H1 (cell line): ENCODE results near the gene RASGRP1. TPM values are rescaled to one million over a fixed set of nuclear protein-coding genes. Genes with fewer than 3 reads are reported as not detected.

ENCODE experiments used
- CTCF ChIA-PET: fragments of 300-600 bp; sonication (Branson Sonifier 250); formaldehyde crosslinking; loops from one replicate; lab custom pipeline; 2021; ENCODE audit not compliant: partially characterized antibody; lab: Charles Lee
- POLR2A ChIA-PET: fragments of 300-600 bp; sonication (Branson Sonifier 250); formaldehyde crosslinking; loops from one replicate; lab custom pipeline; 2021; ENCODE audit warnings: inconsistent platforms; ENCODE audit not compliant: partially characterized antibody; lab: Charles Lee
- DNase-seq, 2 experiments: peaks; one replicate each; pipeline versions ENCODE4 v3.0.0 to v3.0.0-alpha.2; 2010 to 2022; ENCODE audit warnings: low spot score in 2 of 2, low read depth in 1 of 2, mixed read lengths in 1 of 2
- FAIRE-seq: peaks from 2 replicates; lab custom pipeline; 2011; peaks lifted over from hg19 to GRCh38; lab: Jason Lieb, UNC
- H2AFZ ChIP-seq: 2 replicates; pipeline ENCODE4 v1.8.1; 2012; ENCODE audit warnings: low read length, inconsistent platforms
- H2AK5ac ChIP-seq: 2 replicates; pipeline ENCODE4 v1.6.1; 2013; ENCODE audit warnings: low read depth, low read length
- H2BK120ac ChIP-seq: replicated peaks from 2 replicates; pipeline ENCODE3; 2013; ENCODE audit warnings: low read depth, low read length, inconsistent platforms
- H2BK12ac ChIP-seq: 2 replicates; pipeline ENCODE4 v1.6.1; 2013; ENCODE audit warnings: low read depth, low read length
- H2BK15ac ChIP-seq: 2 replicates; pipeline ENCODE4 v1.6.1; 2013; ENCODE audit warnings: low read length
- H2BK20ac ChIP-seq: 2 replicates; pipeline ENCODE4 v1.6.1; 2013; ENCODE audit warnings: low read length
- H2BK5ac ChIP-seq: 2 replicates; pipeline ENCODE4 v1.6.1; 2013; ENCODE audit warnings: low read depth, low read length
- H3K14ac ChIP-seq: 2 replicates; pipeline ENCODE4 v1.6.1; 2013; ENCODE audit warnings: inconsistent platforms; ENCODE audit not compliant: insufficient read length
- H3K18ac ChIP-seq: 2 replicates; pipeline ENCODE4 v1.6.1; 2013; ENCODE audit warnings: low read length; ENCODE audit errors: extremely low read depth
- H3K23ac ChIP-seq: 2 replicates; pipeline ENCODE4 v1.6.1; 2013; ENCODE audit warnings: inconsistent platforms; ENCODE audit not compliant: insufficient read length
- H3K23me2 ChIP-seq: 2 replicates; pipeline ENCODE4 v1.6.1; 2013; ENCODE audit warnings: low read depth, low read length
- H3K27ac ChIP-seq: 2 replicates; pipeline ENCODE4 v1.6.1; 2011; ENCODE audit warnings: low read depth, low read length, inconsistent platforms
- H3K27me3 ChIP-seq, 4 experiments: replicated peaks in 1 of 4; 1 replicate in 1 of 4; 2 replicates in 3 of 4; pipeline versions ENCODE4 v1.6.1 to v1.8.1; 2011 to 2013; ENCODE audit warnings: low read length in 3 of 4, mild to moderate bottlenecking in 3 of 4, inconsistent platforms in 2 of 4, mixed read lengths in 2 of 4, moderate library complexity in 1 of 4; ENCODE audit not compliant: control insufficient read depth in 3 of 4, insufficient read depth in 3 of 4; ENCODE audit errors: extremely low read depth in 1 of 4
- H3K36me3 ChIP-seq, 4 experiments: 2 replicates each; pipeline versions ENCODE4 v1.6.1 to v1.8.1; 2011 to 2013; ENCODE audit warnings: mild to moderate bottlenecking in 4 of 4, low read length in 3 of 4, moderate library complexity in 2 of 4, control low read depth in 1 of 4, inconsistent platforms in 1 of 4; ENCODE audit not compliant: insufficient read depth in 4 of 4, control insufficient read depth in 2 of 4
- H3K4ac ChIP-seq: replicated peaks from 2 replicates; pipeline ENCODE3; 2013; ENCODE audit warnings: low read length, low read depth, mixed read lengths, inconsistent platforms; ENCODE audit not compliant: insufficient read length
- H3K4me1 ChIP-seq, 4 experiments: replicated peaks in 1 of 4; 1 replicate in 1 of 4; 2 replicates in 3 of 4; pipeline versions ENCODE4 v1.6.1 to v1.8.1; 2011 to 2013; ENCODE audit warnings: low read length in 3 of 4, inconsistent platforms in 2 of 4, mixed read lengths in 1 of 4; ENCODE audit not compliant: insufficient read depth in 4 of 4, control insufficient read depth in 3 of 4
- H3K4me2 ChIP-seq, 2 experiments: 2 replicates each; pipeline versions ENCODE4 v1.6.1 to v1.8.1; 2011 to 2013; ENCODE audit warnings: low read depth in 2 of 2, low read length in 2 of 2, control low read depth in 1 of 2, inconsistent platforms in 1 of 2, mild to moderate bottlenecking in 1 of 2; ENCODE audit not compliant: insufficient read depth in 1 of 2
- H3K4me3 ChIP-seq, 4 experiments: fragments of 200-600, 300-600 bp in 1 of 4; sonication (generic), shearing (Covaris generic), sonication (Bioruptor Twin) in 1 of 4; 2 replicates each; pipeline versions ENCODE4 v1.5.1 to v1.8.1; 2011 to 2016; ENCODE audit warnings: low read length in 4 of 4, low read depth in 3 of 4, control low read depth in 2 of 4, inconsistent platforms in 2 of 4, mild to moderate bottlenecking in 2 of 4, mixed read lengths in 1 of 4, moderate library complexity in 1 of 4; ENCODE audit not compliant: insufficient read depth in 2 of 4; ENCODE audit errors: extremely low read depth in 1 of 4
- H3K56ac ChIP-seq: replicated peaks from 2 replicates; pipeline ENCODE3; 2013; ENCODE audit warnings: low read depth, mild to moderate bottlenecking, mixed read lengths, low read length, inconsistent platforms; ENCODE audit not compliant: insufficient read length
- H3K79me1 ChIP-seq: 2 replicates; pipeline ENCODE4 v1.6.1; 2013; ENCODE audit warnings: low read depth, low read length, control low read depth
- H3K79me2 ChIP-seq, 2 experiments: 2 replicates each; pipeline versions ENCODE4 v1.6.1 to v1.8.1; 2012 to 2013; ENCODE audit warnings: low read length in 2 of 2, mild to moderate bottlenecking in 2 of 2, inconsistent platforms in 1 of 2; ENCODE audit not compliant: insufficient read depth in 2 of 2, control insufficient read depth in 1 of 2
- H3K9ac ChIP-seq, 4 experiments: replicated peaks in 1 of 4; 1 replicate in 1 of 4; 2 replicates in 3 of 4; pipeline versions ENCODE4 v1.6.1 to v1.8.1; 2011 to 2013; ENCODE audit warnings: low read depth in 3 of 4, low read length in 3 of 4, control low read depth in 2 of 4, mild to moderate bottlenecking in 2 of 4, moderate library complexity in 2 of 4, inconsistent platforms in 1 of 4; ENCODE audit errors: extremely low read depth in 1 of 4
- H3K9me3 ChIP-seq, 2 experiments: 2 replicates each; pipeline versions ENCODE4 v1.6.1 to v1.8.1; 2012 to 2013; ENCODE audit warnings: mild to moderate bottlenecking in 2 of 2, moderate library complexity in 2 of 2, control low read depth in 1 of 2, inconsistent platforms in 1 of 2, low read depth in 1 of 2, low read length in 1 of 2, mixed read lengths in 1 of 2; ENCODE audit not compliant: insufficient read depth in 2 of 2
- H4K20me1 ChIP-seq, 2 experiments: replicated peaks in 1 of 2; 2 replicates each; pipeline versions ENCODE3 to v1.8.1; 2011 to 2013; ENCODE audit warnings: inconsistent platforms in 2 of 2, low read length in 2 of 2, mild to moderate bottlenecking in 1 of 2; ENCODE audit not compliant: insufficient read depth in 2 of 2, control insufficient read depth in 1 of 2
- H4K5ac ChIP-seq: 2 replicates; pipeline ENCODE4 v1.6.1; 2013; ENCODE audit warnings: low read length, low read depth, mixed read lengths, inconsistent platforms; ENCODE audit not compliant: insufficient read length
- H4K8ac ChIP-seq: 2 replicates; pipeline ENCODE4 v1.8.0; 2013; ENCODE audit warnings: mild to moderate bottlenecking, moderate library complexity, low read length, inconsistent platforms; ENCODE audit not compliant: insufficient read depth; ENCODE audit errors: extremely low read depth
- H4K91ac ChIP-seq: replicated peaks from 2 replicates; pipeline ENCODE3; 2013; ENCODE audit warnings: low read length, mixed read lengths, inconsistent platforms; ENCODE audit not compliant: insufficient read length
- RAD21 ChIP-seq, 2 experiments: IDR thresholded peaks in 1 of 2; conservative IDR thresholded peaks in 1 of 2; 2 replicates each; pipeline ENCODE4 v1.6.1; 2011; ENCODE audit warnings: low read depth in 2 of 2, low read length in 2 of 2, improper control_type of control experiment in 1 of 2, inconsistent platforms in 1 of 2, mild to moderate bottlenecking in 1 of 2, moderate library complexity in 1 of 2
- SAP30 ChIP-seq: fragments of 300-600 bp; sonication (generic); IDR thresholded peaks from 2 replicates; pipeline ENCODE4 v1.7.1; 2012; ENCODE audit warnings: low read length, moderate library complexity, mild to moderate bottlenecking, inconsistent platforms; ENCODE audit not compliant: insufficient read depth, insufficient replicate concordance
- WGBS, 2 experiments: shearing (Covaris generic) in 1 of 2; methylation state at CpG; one replicate each; pipeline versions ENCODE4 v1.1.6 to v1.1.7; 2013 to 2015; ENCODE audit warnings: low lambda C conversion rate in 2 of 2, mixed read lengths in 2 of 2, inconsistent platforms in 1 of 2, low coverage in 1 of 2, missing lambda C conversion rate in 1 of 2; ENCODE audit not compliant: insufficient replicate concordance in 2 of 2, insufficient coverage in 1 of 2, insufficient read length in 1 of 2; ENCODE audit errors: extremely low coverage in 1 of 2, missing lambda C conversion rate in 1 of 2; 5-methylcytosine and 5-hydroxymethylcytosine counted together
- polyA plus RNA-seq, 7 experiments: library from polyadenylated mRNA; depleted of rRNA in 3 of 7; stranded (reverse) in 5 of 7; unstranded in 2 of 7; fragments of >200 nt in 5 of 7; fragments of 200-250 nt in 2 of 7; gene quantifications; 1 replicate in 5 of 7; 2 replicates in 1 of 7; 4 replicates in 1 of 7; pipeline versions ENCODE4 v1.2.1 to v1.2.3, GENCODE V29; 2011 to 2013; ENCODE audit warnings: missing spikeins in 2 of 7, mixed read lengths in 2 of 7
- total RNA-seq: library from RNA; stranded (reverse); fragmentation: NEBNext Ultra II Directional; extraction: Animal tissue kit (Norgen Biotek cat#: 25700); gene quantifications from 2 replicates; pipeline ENCODE4 v1.2.1, GENCODE V29; 2021
- TF ChIP-seq, protein P1 (sequence below), 3 experiments: IDR thresholded peaks; 1 replicate in 2 of 3; 2 replicates in 1 of 3; pipeline versions ENCODE4 v1.5.1 to v1.6.1; 2011; ENCODE audit warnings: low read length in 3 of 3, mild to moderate bottlenecking in 3 of 3, inconsistent platforms in 2 of 3, low read depth in 1 of 3, moderate library complexity in 1 of 3; ENCODE audit not compliant: insufficient read depth in 1 of 3; ENCODE audit errors: control extremely low read depth in 1 of 3

The RASGRP1 gene
- total and polyA plus RNA-seq, 2 of the 8 experiments (the other 6 are each of a cell fraction or from before 2014, with no cell fraction given) = 1.1 to 2.1 TPM

DNA sequence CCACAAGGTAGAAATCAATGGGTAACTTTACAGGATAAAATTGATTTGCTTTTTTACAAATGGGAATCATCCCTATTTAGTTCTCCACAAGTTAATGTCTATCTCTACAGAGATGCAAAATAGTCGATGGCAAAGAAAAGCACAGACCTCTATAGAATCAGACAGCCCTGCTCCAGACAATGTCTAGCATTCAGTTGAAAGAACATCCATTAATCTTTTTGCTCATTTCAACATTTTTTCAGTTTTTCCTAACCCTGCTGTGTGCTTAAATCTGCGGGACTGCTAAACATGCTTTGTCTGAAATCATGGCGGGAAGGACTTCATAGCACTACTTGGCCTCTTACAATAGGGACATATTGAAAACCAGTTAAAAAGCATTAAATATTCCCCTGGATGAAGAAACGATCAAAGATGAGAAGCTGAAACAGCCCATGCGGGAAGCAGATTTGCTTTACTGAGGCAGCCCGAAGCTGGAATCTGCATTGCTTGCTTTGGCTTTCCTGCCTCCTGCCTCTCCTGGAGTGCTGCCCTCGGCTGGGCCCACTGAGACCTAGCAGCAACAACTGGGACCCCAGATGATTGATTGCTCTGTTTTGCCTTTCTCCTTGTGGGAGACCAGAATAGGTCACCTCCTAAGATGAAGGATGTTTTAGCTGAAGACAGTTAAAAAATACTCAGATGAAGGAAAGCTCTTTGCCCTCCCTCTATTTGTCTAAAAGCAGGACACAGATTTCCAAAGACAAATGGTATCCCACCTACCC lies 38.5 kb upstream of the RASGRP1 start:
- peak overlapping the region; percentile 35; the same call in 1 of the 2 replicates for H2AFZ ChIP-seq
- FAIRE-seq (no peak), DNase-seq (no peak)
- no peaks in the 10 kb centered on the region for H4K20me1 ChIP-seq
- no peak overlapping the region for H4K8ac ChIP-seq
- H3K27ac ChIP-seq = no peak overlapping the region
- H3K79me1 ChIP-seq = no peaks in the 10 kb centered on the region
- H2BK5ac ChIP-seq = no peak overlapping the region
- H3K9me3 ChIP-seq = no peaks in the 10 kb centered on the region; a peak in 1 of 4 replicates
- ChIA-PET CTCF (interaction anchor here (0.6 to 1.9 kb wide), 9 partner anchors 13 to 227 kb away, joined by 3 to 10 read pairs (median 4); partner anchors contain the start of gene RASGRP1), POLR2A (no interaction called here)
- H2AK5ac ChIP-seq = no peak overlapping the region
- no peak overlapping the region for H3K4ac ChIP-seq
- no peak overlapping the region for H3K9ac ChIP-seq
- H3K23ac ChIP-seq = no peak overlapping the region
- no peak overlapping the region for H2BK12ac ChIP-seq
- no peaks in the 10 kb centered on the region for H3K79me2 ChIP-seq
- TF ChIP-seq SAP30 (no peak), RAD21 (IDR thresholded peaks at IDR 0.05 in 1 of 2, conservative IDR thresholded peaks at IDR 0.05 in 1 of 2; ENCODE audit: low read depth in 2 of 2, low read length in 2 of 2) (peak in 1 of 2 experiments; percentile 25; a peak in 1 of 4 replicates)
- TF ChIP-seq, protein P1, sequence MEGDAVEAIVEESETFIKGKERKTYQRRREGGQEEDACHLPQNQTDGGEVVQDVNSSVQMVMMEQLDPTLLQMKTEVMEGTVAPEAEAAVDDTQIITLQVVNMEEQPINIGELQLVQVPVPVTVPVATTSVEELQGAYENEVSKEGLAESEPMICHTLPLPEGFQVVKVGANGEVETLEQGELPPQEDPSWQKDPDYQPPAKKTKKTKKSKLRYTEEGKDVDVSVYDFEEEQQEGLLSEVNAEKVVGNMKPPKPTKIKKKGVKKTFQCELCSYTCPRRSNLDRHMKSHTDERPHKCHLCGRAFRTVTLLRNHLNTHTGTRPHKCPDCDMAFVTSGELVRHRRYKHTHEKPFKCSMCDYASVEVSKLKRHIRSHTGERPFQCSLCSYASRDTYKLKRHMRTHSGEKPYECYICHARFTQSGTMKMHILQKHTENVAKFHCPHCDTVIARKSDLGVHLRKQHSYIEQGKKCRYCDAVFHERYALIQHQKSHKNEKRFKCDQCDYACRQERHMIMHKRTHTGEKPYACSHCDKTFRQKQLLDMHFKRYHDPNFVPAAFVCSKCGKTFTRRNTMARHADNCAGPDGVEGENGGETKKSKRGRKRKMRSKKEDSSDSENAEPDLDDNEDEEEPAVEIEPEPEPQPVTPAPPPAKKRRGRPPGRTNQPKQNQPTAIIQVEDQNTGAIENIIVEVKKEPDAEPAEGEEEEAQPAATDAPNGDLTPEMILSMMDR (IDR thresholded peaks at IDR 0.05; ENCODE audit: control extremely low read depth in 1 of 3, insufficient read depth in 1 of 3, low read depth in 1 of 3, low read length in 3 of 3) = peak; percentile 14 to 22 (median 20)
- no peak overlapping the region for H2BK15ac ChIP-seq
- no peaks in the 10 kb centered on the region for H3K36me3 ChIP-seq
- no peaks in the 10 kb centered on the region for H3K4me1 ChIP-seq
- no peaks in the 10 kb centered on the region for H3K23me2 ChIP-seq
- no peak overlapping the region for H3K14ac ChIP-seq
- H3K56ac ChIP-seq = no peak overlapping the region
- no peak overlapping the region for H3K4me2 ChIP-seq
- H4K91ac ChIP-seq = no peak overlapping the region
- H3K27me3 ChIP-seq = no peaks in the 10 kb centered on the region
- no peak overlapping the region for H2BK120ac ChIP-seq
- WGBS, 2 experiments = 91% methylated on average over 7 of the region's 7 CpGs; no CpG with 5 or more reads in 1 of the 2 experiments
- H4K5ac ChIP-seq = no peak overlapping the region
- H2BK20ac ChIP-seq = no peak overlapping the region
- H3K18ac ChIP-seq = no peak overlapping the region
- H3K4me3 ChIP-seq = no peak overlapping the region
